ENCODE measurements around the gene ATP5MK.

DNA sequence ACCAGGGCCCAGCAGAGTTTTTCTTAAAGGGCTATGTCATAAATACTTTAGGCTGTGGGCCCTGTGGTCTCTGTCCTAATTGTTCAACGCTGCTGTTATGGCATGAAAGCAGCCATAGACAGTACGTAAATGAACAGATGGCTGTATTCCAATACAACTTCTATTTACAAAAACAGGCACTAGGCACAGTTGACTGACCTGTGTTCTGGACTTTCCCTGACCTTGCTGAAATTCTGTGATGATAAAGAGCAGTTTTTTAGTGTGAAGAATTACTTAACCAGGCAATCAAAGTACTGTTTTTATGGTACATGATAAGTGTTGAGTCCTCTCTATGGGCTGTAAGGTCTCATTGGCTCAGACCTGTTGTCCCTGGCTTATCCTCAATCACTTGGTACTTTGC, 17.3 kb upstream of the ATP5MK start:
- TF ChIP-seq YY2 (tag by site-specific recombination; IDR thresholded peaks at IDR 0.05) (no peak), GLIS1 (tag by site-specific recombination; IDR thresholded peaks at IDR 0.05) (no peak), ZNF223 (tag by site-specific recombination; IDR thresholded peaks at IDR 0.05) (no peak)
- TF ChIP-seq, protein P1, sequence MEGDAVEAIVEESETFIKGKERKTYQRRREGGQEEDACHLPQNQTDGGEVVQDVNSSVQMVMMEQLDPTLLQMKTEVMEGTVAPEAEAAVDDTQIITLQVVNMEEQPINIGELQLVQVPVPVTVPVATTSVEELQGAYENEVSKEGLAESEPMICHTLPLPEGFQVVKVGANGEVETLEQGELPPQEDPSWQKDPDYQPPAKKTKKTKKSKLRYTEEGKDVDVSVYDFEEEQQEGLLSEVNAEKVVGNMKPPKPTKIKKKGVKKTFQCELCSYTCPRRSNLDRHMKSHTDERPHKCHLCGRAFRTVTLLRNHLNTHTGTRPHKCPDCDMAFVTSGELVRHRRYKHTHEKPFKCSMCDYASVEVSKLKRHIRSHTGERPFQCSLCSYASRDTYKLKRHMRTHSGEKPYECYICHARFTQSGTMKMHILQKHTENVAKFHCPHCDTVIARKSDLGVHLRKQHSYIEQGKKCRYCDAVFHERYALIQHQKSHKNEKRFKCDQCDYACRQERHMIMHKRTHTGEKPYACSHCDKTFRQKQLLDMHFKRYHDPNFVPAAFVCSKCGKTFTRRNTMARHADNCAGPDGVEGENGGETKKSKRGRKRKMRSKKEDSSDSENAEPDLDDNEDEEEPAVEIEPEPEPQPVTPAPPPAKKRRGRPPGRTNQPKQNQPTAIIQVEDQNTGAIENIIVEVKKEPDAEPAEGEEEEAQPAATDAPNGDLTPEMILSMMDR (tag by site-specific recombination; IDR thresholded peaks at IDR 0.05) = no peak
- TF ChIP-seq, protein P2, sequence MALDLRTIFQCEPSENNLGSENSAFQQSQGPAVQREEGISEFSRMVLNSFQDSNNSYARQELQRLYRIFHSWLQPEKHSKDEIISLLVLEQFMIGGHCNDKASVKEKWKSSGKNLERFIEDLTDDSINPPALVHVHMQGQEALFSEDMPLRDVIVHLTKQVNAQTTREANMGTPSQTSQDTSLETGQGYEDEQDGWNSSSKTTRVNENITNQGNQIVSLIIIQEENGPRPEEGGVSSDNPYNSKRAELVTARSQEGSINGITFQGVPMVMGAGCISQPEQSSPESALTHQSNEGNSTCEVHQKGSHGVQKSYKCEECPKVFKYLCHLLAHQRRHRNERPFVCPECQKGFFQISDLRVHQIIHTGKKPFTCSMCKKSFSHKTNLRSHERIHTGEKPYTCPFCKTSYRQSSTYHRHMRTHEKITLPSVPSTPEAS (tag by site-specific recombination; IDR thresholded peaks at IDR 0.05) = no peak

Data from HEK293 (cell line).